ENCODE measurements around the gene NEK1.

- TF ChIP-seq, protein P1, sequence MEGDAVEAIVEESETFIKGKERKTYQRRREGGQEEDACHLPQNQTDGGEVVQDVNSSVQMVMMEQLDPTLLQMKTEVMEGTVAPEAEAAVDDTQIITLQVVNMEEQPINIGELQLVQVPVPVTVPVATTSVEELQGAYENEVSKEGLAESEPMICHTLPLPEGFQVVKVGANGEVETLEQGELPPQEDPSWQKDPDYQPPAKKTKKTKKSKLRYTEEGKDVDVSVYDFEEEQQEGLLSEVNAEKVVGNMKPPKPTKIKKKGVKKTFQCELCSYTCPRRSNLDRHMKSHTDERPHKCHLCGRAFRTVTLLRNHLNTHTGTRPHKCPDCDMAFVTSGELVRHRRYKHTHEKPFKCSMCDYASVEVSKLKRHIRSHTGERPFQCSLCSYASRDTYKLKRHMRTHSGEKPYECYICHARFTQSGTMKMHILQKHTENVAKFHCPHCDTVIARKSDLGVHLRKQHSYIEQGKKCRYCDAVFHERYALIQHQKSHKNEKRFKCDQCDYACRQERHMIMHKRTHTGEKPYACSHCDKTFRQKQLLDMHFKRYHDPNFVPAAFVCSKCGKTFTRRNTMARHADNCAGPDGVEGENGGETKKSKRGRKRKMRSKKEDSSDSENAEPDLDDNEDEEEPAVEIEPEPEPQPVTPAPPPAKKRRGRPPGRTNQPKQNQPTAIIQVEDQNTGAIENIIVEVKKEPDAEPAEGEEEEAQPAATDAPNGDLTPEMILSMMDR (IDR thresholded peaks at IDR 0.05), result no peak
- TF ChIP-seq POLR2AphosphoS5 (IDR thresholded peaks at IDR 0.05) (no peak), POLR2A (IDR thresholded peaks at IDR 0.05) (no peak)
These were observed 197.5 kb downstream of the NEK1 start for GRCh38 chr4:169414913-169415312.

Data from suprapubic skin (tissue), 4 donors.